Measurements from ENCODE around the gene HMX2. TPM values are rescaled to one million over a fixed set of nuclear protein-coding genes. Genes with fewer than 3 reads are reported as not detected.

The HMX2 gene
- 0.69 TPM for total RNA-seq

- no peak for DNase-seq (ENCODE audit: low spot score)
These were observed at the start of gene HMX2 for GRCh38 chr10:123147635-123148413. TSS of gene HMX2 (plus strand) at chr10:123148136. CDS start at chr10:123148379, 243 bp downstream.

DNA sequence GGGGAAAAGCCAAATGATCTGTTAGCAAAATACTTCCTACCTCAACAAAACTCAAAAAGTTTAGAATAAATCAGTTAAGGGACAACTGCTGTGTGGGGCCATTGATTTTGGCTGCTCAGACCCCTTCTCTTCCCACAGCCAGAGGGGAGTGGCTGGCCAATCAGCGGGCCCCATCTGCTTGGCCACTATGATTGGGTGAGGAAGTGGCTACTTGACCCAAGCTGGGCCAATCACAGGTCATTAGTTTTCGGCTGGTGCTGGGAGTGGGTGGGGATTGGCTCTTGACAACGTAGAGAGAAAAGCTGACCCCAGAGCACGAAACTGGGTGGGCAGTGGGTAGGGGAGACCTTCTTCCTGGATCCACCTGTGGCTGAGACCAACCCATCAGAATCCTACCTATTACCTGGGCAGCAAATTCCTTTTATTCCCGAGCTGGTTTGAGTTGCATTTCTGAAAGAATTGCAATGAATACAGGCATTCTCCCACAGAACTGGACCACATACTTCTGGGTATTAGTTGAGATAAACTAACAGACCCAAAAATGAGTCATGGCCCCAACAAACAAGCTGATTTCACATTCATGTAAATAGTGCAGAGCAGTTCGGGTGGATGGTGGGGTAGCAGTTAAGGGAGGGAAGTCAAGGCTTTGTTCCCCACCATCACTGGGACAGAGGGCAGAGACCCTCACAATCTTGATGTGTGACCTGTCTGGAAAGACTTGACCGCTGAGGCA is 47.7 kb upstream of the HMX2 start:
- DNase-seq (ENCODE audit: low spot score), result no peak

DNA sequence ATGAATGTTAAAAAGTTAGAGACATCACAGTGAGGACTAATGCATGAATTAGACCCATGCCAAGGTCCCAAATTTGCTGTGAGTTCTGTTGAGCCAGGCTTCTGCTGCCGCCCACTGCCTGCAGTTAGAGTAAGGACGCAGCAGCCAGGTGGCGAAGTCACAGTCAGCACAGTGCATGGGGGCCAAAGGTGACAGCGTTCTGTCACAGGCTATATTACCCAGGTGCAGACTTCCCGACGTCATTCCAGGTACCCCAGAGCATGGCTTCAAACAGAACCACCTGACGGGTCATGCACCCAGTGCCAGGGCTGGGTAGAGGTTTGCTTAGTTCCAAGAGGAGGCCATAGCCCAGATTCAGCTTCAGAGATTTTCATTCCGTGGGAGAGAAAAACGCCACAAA is 46.1 kb upstream of the HMX2 start:
- no peak for DNase-seq (ENCODE audit: low spot score)

DNA sequence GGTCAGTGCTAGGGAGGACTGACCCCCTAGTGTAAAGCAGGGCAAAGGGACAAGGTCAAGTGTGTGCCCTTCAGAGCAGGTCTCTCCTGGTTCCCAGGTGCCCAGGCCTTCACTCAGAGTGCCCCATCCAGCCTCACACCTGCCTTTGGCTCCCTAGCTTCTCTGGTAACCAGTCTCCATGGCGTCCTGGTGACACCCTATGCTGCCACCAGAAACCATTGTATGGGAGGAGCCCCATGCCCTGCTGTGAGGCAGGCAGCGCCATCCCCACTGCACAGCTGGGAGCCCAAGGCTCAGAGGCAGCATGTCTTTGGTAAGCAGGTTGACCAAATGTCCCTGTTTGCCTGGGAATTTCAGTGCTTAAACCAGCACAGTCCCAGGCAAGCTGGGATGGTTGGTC is 45.3 kb upstream of the HMX2 start:
- DNase-seq (ENCODE audit: low spot score), result no peak

DNA sequence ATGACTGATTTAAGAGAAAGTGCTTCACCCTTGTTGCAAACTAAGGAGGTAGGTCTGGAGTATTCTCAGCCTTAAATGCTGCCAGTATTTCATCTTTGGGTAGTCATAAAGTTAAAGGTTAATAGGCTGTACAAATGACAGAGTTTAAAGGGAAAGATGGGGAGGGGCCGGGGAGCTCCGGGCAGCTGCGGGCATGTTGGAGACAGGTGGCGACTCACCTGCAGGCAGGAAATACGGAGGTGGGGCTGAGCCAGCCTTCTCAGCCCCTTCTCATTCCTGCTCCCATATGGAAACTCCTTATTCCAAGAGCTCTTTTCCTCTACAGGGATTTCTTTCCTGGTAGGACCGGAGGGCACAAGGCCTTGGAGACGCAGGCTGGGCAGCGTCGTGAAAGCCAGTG is 44.0 kb upstream of the HMX2 start:
- no peak for DNase-seq (ENCODE audit: low spot score)

- no peak for DNase-seq (ENCODE audit: low spot score)
These were observed 38.5 kb upstream of the HMX2 start for GRCh38 chr10:123109466-123109865.

DNA sequence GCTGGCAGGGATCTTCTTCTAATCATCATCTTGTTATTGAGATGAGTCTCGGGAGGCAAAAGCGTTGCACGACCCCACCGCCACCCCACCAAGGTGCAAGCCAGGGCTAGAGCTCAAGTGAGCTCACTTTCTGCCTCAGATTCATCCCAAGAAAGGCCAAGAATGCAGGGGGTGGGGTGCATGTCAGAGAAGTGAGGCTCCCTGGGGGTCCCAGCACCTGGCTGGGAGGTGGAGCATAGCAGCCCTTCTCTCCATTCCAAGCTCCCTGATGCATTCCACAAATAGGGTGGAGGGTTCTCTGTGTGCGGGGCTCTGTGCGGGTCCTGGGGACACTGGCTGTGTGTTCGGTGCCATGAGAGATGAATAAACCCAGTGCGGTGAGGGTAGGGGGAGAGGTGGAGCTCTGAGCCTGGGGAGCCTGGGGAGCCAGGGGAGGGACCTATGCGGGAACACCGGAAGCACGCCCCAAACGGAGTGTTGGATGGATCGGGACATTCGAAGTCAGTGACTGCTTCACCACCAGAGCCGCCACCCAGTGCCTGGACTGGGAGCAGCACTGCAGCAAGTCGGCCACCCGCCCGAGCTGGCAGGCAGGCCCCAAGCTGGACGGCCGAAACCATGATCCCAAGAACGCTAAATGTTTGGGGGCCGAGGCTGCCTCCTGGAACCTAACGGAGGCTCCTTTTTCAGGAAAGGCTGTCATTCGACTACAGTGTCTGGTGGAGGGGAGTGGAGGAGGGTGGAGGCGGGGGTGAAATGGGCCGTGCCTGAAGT is 30.1 kb upstream of the HMX2 start:
- DNase-seq (ENCODE audit: low spot score), result no peak

DNA sequence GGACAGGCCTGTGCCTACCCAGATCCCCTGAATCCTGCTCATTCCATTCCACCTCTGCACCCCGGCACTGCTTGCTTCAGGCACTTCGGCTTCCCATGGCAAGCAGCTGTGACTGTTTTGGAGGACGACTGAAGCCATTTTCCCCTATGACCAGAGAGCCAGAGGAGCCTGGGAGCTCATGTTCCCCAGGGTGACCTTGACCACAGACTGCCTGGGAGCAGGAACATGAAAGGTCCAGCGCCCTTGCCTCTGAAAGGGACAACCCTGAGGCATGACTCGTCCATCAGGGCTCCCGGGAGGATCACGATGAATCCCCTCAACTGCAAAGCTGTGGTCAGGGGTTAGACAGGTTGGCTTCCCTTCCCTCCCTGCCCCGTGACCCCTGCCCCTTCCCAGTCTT is 28.9 kb upstream of the HMX2 start:
- DNase-seq (ENCODE audit: low spot score), result no peak

GRCh38 chr10:123126246-123126645 is 21.7 kb upstream of the HMX2 start:
- DNase-seq (ENCODE audit: low spot score), result no peak

DNA sequence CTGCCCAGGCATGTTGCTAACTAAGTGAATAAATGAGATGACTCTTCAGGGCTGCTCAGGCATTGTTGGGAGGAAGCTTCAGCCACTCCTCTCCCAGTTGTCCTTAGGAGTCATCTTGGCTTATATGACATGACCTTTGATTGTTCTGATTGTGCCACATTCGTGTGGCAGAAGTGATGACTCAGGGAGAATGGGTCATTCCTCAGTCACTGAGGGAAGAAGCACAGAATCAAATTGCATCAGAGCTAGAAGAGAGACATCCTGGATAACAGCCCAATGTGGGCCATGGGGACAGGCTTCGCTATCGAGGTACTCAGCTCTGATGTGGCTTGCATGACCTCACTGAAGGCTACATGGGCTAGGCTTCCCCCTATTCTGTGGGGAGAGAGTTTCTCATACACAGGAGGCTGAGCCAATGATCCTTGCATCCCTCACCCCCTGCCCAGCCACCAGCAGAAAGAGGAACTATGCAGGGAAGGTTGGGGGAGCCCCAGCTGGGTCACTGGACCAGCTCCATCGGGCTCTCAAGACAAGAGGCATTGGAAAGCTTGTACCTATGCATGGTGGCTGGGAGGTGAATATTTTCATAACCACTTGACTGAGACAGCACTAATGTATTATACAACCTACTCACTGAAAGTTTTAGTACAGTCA is 18.2 kb upstream of the HMX2 start:
- DNase-seq (ENCODE audit: low spot score), result no peak

DNA sequence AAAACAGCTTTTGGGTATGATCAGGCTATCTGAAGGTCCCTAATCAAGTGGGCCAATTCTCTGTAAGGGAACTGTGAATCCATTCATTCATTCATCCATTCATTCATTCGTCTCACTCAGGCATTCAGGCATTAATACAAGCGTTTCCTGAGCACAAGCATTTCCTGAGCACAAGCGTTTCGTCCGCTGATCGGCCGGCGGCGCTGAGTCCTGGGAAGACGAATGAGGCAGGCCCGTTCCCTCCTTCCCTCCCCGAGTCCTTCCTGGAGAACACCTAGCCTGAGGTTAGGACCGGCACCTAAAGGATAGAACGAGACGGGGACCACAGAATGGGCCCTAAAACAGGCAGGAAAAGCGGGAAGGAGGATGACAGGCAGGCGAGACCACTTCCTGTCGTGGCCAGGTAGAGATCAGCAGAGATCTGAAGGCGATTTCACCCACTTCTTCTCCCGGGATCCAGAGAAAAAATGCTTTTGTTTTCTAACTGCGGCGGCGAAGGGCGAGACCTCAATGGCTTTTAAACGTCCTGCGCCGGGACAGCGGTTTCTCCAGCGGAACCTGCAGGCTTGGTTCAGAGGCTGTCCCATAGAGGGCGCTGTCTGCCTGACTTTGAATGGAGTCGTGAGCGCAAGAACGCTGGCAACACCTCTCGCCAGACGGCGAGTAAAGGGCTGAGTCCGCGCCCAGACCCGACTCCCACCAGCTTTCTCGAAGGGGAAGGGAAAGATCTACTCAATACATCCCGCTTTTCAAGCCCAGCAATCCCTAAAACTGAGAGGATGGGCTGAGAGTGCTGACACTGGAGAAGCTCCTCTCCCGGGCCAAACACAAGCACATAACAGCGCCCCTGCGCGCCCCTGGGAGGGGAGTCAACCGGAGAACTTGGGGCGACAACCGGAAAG is 15.1 kb upstream of the HMX2 start:
- peak; percentile 84 for DNase-seq (ENCODE audit: low spot score)

DNA sequence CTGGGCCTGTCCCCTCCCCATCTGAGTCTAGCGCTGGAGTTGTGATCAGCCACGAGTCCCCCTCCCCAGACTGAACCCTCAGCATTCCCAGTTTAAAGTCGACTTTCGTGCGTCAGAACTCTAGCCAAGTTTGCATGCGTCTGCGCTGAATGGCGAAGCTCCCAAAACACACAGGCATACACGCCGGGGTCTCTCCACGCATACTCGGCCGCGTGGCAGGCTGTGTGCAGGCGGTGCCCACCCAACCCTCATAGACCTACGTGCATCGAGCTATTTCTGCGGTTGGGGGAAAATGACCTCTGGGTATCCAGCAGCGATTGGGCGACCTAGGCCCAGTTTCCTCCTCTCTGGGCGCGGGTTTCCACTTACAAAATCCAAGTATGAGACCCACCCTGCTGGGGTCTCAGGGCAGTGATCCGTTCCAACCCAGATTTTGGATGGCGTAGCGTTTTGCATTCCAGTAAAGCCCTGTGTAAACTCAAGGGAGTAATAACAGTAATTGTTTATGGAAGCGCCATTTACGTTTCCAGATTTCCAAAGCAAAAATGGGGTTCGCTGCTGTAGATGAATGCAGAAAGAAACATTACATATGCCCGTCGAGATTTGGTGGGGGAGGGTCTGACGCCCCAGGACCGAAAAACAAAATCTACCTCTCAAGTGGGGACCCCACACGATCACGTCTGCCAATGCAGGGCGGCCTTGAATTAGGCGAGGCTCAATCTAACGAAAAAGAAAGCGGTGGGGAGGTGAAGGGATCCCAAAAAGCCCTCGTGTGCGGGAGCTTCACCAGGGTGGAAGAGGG is 14.2 kb upstream of the HMX2 start:
- no peak for DNase-seq (ENCODE audit: low spot score)

DNA sequence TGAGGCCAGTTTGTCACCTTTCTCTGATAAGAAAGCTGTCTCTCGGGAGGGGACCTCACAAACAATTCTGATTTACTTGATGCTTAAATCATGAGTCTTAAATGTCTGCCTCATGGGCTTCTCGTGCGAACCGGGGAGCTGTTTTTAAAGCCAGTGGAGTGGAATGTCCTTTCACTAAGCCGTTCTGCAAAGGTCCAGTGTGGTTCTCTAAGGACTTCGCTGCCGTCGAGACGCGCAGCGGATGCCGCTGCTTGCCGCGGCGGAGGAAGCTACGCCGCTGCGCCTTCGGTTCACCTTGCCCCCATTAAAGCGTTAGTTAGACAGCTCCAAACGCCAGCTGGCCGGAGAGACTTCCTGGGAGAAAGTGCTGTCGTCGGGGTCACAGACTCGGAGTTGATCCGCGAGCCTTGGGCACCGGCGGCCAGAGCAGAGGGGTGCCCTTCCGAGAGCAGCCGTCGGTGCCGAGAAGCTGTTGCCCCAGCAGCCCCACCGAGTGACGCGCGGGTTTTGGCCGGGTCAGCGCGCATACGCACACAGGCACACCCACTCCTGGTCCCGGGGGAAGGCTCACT is 13.5 kb upstream of the HMX2 start:
- DNase-seq (ENCODE audit: low spot score), result no peak

DNA sequence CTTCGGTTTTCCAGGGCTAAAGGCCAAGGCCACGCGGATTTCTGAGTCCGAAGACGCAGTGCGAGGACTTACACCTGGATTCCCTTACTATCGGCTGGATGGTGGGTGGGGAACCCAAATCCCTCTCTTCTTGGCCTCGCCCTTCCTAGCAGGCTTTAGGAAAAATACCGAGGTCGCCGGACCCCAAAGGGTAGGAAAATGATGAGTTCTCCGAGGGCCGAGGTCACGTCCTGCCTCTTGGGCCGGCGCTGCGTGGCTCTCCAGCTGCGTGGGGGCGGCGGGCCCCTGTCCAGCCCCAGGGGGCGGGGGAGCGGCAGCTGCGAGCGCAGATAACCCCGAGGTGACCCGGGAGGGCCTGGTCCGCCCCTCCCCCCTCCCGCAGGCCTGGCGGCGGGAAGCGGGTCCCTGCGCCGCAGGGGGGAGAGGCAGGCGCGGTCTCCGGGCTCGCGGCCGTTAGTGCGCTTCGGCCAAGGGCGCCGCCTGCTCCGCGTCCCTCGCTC is 13.0 kb upstream of the HMX2 start:
- DNase-seq (ENCODE audit: low spot score), result no peak

DNA sequence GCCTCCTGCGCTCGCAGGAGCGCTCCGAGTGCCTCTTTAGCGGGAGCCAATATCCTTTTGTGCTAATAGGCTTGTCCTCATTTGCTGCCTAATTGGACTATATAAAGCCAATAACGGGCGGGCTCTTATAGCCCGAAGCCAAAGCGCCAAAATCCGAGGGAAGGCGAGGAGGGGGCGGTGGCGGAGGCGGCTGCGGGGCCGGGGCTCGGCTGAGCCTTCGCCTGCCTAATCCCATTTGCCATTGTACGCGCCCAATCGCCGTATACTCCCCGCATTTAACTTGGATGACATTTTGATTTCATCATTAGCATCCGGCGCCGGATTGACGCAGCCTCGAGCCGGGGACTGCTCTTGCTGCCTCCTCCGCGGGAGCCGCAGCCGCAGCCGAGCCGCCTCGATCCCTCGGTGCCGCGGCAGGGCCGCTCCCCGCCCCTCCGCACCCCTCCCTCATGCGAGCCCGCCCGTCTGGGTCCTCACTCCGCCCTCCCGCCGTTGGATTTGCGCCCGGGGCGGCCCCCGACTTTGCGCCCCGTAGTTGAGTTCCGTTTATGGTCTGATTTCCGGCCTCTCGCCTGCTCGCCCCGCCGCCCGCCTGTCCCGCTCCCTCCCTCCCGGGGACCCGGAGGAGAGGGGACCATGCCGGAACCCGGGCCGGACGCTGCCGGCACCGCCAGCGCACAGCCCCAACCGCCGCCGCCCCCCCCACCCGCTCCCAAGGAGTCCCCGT is 12.4 kb upstream of the HMX2 start, which contains the start of gene HMX3:
TSS of gene HMX3 (plus strand) at position 556 of the 727 bp plus-strand sequence. CDS start at position 637, 81 bp downstream.
- DNase-seq (ENCODE audit: low spot score), result no peak

DNA sequence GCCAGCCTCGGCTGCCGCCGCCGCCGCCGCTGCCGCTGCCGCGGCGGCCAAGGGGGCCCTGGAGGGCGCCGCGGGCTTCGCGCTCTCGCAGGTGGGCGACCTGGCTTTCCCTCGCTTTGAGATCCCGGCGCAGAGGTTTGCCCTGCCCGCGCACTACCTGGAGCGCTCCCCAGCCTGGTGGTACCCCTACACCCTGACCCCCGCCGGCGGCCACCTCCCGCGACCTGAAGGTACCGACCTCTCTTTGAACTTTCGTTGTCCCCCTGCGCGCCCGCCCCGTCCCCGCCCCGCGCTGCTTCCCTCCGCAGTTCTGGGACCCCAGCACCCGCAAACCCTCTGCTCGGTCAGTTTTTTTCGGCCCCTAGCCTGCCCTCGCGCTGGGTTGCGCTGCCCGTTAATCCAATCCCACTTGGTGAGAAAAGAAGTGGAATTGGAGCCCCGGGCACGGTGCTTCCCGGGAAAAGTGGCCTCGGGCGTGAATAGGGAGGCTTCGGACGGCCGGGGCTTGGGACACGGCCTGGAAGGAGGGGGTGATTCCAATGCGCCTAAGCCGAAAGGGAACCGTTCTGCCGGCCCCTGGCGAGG is 11.6 kb upstream of the HMX2 start:
- DNase-seq (ENCODE audit: low spot score), result no peak

DNA sequence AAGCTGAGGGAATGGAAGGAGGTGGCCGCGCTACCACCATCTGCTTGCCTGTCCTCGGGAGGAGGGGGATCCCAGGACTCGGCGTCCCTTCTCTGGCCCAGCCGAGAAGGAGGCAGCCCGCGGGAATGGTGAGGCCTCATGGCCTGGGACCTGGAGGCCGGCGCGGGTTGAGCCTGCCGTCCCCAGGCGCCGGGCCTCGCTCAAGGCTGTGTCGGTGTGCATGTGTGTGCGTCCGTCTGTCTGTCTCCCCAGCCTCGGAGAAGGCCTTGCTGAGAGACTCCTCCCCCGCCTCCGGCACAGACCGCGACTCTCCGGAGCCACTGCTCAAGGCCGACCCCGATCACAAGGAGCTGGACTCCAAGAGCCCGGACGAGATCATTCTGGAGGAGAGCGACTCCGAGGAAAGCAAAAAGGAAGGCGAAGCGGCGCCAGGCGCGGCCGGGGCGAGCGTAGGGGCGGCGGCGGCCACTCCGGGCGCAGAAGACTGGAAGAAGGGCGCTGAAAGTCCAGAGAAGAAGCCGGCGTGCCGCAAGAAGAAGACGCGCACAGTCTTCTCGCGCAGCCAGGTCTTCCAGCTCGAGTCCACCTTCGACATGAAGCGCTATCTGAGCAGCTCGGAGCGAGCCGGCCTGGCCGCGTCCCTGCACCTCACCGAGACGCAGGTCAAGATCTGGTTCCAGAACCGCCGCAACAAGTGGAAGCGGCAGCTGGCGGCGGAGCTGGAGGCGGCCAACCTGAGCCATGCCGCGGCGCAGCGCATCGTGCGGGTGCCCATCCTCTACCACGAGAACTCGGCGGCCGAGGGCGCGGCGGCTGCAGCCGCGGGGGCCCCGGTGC is 10.9 kb upstream of the HMX2 start:
- DNase-seq (ENCODE audit: low spot score), result no peak

DNA sequence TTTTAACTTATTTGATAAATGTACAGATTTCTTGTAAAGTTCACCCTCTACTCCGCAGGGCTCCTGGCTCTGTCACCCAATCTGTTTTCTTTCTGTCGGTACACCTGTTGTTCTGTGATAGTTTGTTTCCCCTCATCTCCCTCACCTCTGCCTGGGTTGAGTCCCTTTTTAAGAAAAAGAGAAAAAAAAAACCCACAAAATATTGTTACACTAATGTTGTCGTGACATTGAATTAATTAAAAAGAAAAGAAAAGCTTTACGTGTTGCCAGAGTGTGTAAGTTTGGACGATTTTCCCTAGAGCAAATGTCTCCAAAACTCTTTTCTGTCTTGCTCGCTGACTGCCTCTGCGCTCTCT is 8.8 kb upstream of the HMX2 start:
- no peak for DNase-seq (ENCODE audit: low spot score)

All from mucosa of gallbladder (tissue), 1 donor.